RPMI8226 (cell line): ENCODE data around the gene TIAL1.

Source experiments
- DNase-seq: peaks from one replicate; pipeline ENCODE4 v3.0.0-alpha.2; 2015

The TIAL1 gene

DNA sequence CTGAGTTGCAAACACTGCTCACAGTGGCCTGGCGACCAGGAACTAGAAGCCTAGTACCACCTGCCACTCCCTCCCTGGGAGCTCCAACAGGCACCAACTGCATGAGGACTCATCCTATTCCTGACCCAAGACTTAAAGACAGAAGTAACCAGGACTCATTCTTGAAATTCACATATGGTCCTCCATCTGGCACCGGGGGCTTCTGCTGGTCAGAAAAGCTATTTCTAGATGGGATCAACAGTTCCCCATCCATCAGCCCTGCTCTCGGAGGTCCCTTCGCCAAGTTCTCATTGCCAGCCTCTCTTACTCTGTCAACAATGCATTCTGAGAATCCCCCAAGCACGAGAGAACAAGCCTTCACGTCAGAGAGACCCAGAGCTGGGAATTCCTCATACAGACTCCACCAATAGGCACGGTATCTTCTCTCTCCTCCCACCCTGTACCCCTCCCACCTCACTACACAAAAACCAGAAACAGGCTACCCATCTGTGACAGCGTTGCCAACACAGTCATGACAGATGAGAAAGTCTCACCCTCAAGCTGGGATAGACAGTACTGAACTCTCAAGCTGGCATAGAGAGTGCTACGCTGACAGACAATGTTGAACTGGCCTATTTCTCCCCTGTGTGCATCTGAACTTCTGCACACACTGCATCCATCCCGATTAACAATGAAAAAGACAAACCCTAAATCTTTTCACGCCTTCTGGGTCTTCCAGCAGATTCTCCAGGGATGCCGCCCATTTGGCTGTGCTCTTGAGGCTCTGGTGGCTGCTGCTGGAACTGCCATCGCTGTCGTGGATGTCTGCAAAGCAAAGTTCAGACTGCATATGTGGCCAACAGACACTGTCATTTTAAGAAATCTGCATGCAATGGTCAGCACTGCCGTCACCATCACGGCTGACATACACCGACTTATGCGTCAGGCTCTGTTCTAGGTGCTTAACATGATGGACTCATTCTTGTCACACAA lies 69.9 kb downstream of the TIAL1 start:
- DNase-seq, result no peak

DNA sequence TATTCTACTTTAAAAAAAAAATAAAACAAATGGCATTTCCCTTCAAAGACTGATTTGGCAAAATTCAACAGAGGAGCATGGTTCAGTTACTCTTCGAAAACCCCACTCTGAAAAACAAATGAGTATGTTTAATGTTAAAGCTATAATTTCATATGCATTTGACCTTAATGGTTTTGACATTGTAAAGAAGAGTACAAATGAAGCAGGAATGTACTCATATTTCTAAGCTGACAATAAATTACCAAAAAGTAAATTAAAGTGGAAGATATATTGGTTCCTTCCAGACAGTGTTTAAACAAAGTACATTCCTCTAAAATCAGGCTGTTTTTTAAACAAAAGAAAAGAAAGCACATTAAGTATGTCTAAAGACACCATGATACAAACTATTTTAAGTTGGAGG lies 70.6 kb downstream of the TIAL1 start:
- DNase-seq, result no peak

DNA sequence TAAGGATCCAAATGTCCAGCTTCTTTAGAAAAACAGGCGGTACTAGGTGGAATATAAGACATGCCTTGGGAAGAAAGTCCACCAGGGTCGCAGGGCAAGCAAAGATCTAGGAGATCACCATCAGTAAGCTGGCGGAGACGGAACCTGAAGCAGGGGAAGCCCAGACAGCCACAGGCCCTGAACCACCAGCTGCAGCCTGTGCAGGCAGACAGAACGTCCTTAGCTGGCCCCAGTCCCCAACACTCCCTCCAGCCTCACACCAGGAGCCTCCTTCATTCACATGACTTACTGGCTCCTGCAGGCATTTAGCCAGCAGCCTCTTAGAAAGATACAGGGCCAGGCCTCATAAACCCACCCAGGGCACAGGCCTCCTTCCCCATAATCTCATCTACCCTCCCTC lies 71.6 kb downstream of the TIAL1 start:
- DNase-seq, result no peak

DNA sequence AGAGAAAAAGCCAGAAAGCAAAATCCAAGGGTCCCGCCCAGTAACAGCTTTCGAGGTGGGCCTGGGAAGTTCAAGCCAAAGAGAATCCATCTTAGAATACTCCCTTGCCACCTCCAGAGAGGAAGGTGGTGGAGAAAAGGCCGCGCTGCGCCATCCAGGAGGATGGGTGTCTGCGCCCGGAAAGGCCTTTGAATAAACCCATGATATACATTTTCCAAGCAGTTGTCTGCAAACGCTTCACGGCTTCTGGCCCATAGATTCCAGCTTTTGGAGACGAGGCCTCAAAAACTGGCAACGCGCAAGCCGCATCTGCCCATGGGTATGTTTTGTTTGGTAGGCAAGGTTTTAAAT lies 72.1 kb downstream of the TIAL1 start:
- DNase-seq, result no peak

DNA sequence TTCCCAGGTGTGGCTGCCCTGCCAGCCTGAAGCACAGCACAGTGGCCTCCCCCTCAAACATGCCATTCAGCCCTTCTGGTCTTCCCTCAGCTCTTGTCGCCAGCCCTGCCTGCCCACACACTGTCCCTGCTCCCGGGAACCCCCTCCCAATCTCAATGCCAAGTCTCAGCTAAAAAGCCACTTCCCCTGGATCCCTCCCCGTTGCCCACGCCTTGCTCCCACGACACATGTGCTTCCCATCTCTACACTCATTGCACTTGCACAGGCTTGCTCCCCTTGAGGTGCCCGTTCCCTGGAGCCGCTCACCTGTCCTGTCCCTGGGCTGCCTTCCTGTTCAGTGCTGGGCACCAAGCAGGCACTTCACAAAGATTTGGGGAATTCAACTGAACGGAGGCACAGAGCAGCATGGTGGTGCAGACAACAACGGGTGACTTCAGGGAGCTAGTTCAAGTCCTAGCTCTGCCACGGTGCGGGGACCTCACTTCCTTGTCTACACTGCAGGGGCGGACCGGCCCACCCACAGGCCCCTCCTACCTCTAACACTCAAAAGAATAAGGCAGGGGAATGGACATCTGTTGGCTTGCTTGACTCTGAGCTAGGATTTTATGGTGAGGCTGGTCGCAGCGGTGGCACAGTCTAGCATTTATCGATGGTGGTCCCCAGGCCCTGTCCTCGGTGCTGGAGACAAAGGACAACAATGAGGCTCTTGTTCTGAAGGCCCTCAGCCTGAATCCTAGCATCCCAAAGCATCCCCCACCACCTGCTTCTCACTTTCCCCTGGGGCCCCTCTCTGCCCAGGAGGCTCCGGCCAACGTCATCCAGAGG lies 72.7 kb downstream of the TIAL1 start:
- DNase-seq, result no peak
